GM19035 (cell line): ENCODE measurements around the gene ARL10.
A peak's percentile ranks its signal among the peaks of the same experiment; 100 is the strongest.

ENCODE experiments used
- ATAC-seq: cut with Tn5 transposase; IDR thresholded peaks from one replicate; pipeline ENCODE4 v1.9.1; 2021; ENCODE audit not compliant: unreplicated experiment

ARL10 gene

GRCh38 chr5:176410486-176411180, 45.3 kb downstream of the ARL10 start:
- no peak for ATAC-seq

- no peak for ATAC-seq
These were observed 47.4 kb downstream of the ARL10 start for GRCh38 chr5:176412517-176413254.

GRCh38 chr5:176413255-176413565, 47.9 kb downstream of the ARL10 start:
- no peak for ATAC-seq

GRCh38 chr5:176413709-176414191, 48.5 kb downstream of the ARL10 start:
- no peak for ATAC-seq

- ATAC-seq = no peak
These were observed 49.4 kb downstream of the ARL10 start for GRCh38 chr5:176414704-176415103.

GRCh38 chr5:176415240-176415951, 50.1 kb downstream of the ARL10 start:
- no peak for ATAC-seq

GRCh38 chr5:176415952-176416924, 51.0 kb downstream of the ARL10 start, which contains the start of gene CLTB:
TSS of gene CLTB (minus strand) at chr5:176416539. CDS start at chr5:176416363, 176 bp downstream.
- ATAC-seq = peak; percentile 93

GRCh38 chr5:176416965-176417364, 51.7 kb downstream of the ARL10 start:
- no peak for ATAC-seq

GRCh38 chr5:176418251-176418650, 53.0 kb downstream of the ARL10 start:
- ATAC-seq = no peak

- no peak for ATAC-seq
These were observed 54.8 kb downstream of the ARL10 start for GRCh38 chr5:176420086-176420485.

GRCh38 chr5:176420972-176421544, 55.8 kb downstream of the ARL10 start:
- no peak for ATAC-seq

- ATAC-seq = no peak
These were observed 58.9 kb downstream of the ARL10 start for GRCh38 chr5:176424181-176424580.

GRCh38 chr5:176425138-176425537, 59.9 kb downstream of the ARL10 start:
- ATAC-seq = no peak

- ATAC-seq = no peak
These were observed 60.5 kb downstream of the ARL10 start for GRCh38 chr5:176425791-176426190.

GRCh38 chr5:176426876-176427275, 61.6 kb downstream of the ARL10 start:
- no peak for ATAC-seq

GRCh38 chr5:176427971-176428370, 62.7 kb downstream of the ARL10 start:
- ATAC-seq = no peak

GRCh38 chr5:176429972-176430371, 64.7 kb downstream of the ARL10 start:
- no peak for ATAC-seq
